GM19351 (cell line): Measurements from ENCODE around the gene GBP6.
"Not testable (repeated sequence)": the region's sequence is repeated elsewhere in the genome, so short reads cannot be mapped to it uniquely, and the experiment has no call there.

ENCODE experiments used
- ATAC-seq: cut with Tn5 transposase; IDR thresholded peaks from one replicate; pipeline ENCODE4 v1.9.1; 2021; ENCODE audit warnings: mild to moderate bottlenecking, moderate library complexity; ENCODE audit not compliant: unreplicated experiment

The GBP6 gene

GRCh38 chr1:89363638-89364536, at the start of gene GBP6:
Gene GBP6 (plus strand): TSS chr1:89364059. CDS start chr1:89368552, 4,493 bp downstream.
- ATAC-seq: no peak

GRCh38 chr1:89322402-89322801, 41.5 kb upstream of the GBP6 start:
- no peak for ATAC-seq

- no peak for ATAC-seq
Measured at GRCh38 chr1:89331890-89332289, 32.0 kb upstream of the GBP6 start.

GRCh38 chr1:89332461-89332860, 31.4 kb upstream of the GBP6 start:
- no peak for ATAC-seq

- ATAC-seq: no peak
Measured at GRCh38 chr1:89335486-89335885, 28.4 kb upstream of the GBP6 start.

GRCh38 chr1:89337903-89338302, 26.0 kb upstream of the GBP6 start:
- ATAC-seq: no peak

- ATAC-seq: no peak
Measured at GRCh38 chr1:89339039-89339438, 24.8 kb upstream of the GBP6 start.

GRCh38 chr1:89345479-89345878, 18.4 kb upstream of the GBP6 start:
- ATAC-seq: not testable (repeated sequence)

- ATAC-seq: no peak
Measured at GRCh38 chr1:89347296-89347695, 16.6 kb upstream of the GBP6 start.

GRCh38 chr1:89350298-89350697, 13.6 kb upstream of the GBP6 start:
- no peak for ATAC-seq

GRCh38 chr1:89351597-89352311, 12.1 kb upstream of the GBP6 start:
- no peak for ATAC-seq

GRCh38 chr1:89352421-89352820, 11.4 kb upstream of the GBP6 start:
- ATAC-seq: no peak

- no peak for ATAC-seq
Measured at GRCh38 chr1:89354205-89354604, 9.7 kb upstream of the GBP6 start.

- no peak for ATAC-seq
Measured at GRCh38 chr1:89355056-89355455, 8.8 kb upstream of the GBP6 start.

GRCh38 chr1:89356658-89357400, 7.0 kb upstream of the GBP6 start:
- no peak for ATAC-seq

- ATAC-seq: peak; percentile 69
Measured at GRCh38 chr1:89358287-89358893, 5.5 kb upstream of the GBP6 start.

- no peak for ATAC-seq
Measured at GRCh38 chr1:89360716-89361115, 3.1 kb upstream of the GBP6 start.

GRCh38 chr1:89361681-89362080, 2.2 kb upstream of the GBP6 start:
- ATAC-seq: no peak

GRCh38 chr1:89363196-89363595, 663 bp upstream of the GBP6 start:
- ATAC-seq: peak; percentile 93

- no peak for ATAC-seq
Measured at GRCh38 chr1:89364954-89365550, 1.2 kb downstream of the GBP6 start.

GRCh38 chr1:89367221-89367620, 3.4 kb downstream of the GBP6 start:
- ATAC-seq: no peak
